A549 (cell line): Measurements from ENCODE around the gene JARID2. TPM values are rescaled to one million over a fixed set of nuclear protein-coding genes. Genes with fewer than 3 reads are reported as not detected.

Experiments used
- ATAC-seq, 2 experiments: fragments of 200-7000 bp in 1 of 2; fragments of >200 bp in 1 of 2; cut with Nextera tagmentation in 1 of 2; cut with Tn5 transposase in 1 of 2; 3 replicates each; pipeline versions ENCODE4 v1.8.0 to v1.9.1; 2018 to 2020; ENCODE audit warnings: mild to moderate bottlenecking in 1 of 2, moderate library complexity in 1 of 2
- CTCF ChIA-PET: fragments of 300-600 bp; sonication (Branson Sonifier 250); formaldehyde crosslinking; extraction: SDS; loops from one replicate; lab custom pipeline; 2021; ENCODE audit warnings: antibody characterized with exemption, inconsistent platforms; lab: Yijun Ruan, JAX
- POLR2A ChIA-PET: fragments of 350-600 bp; formaldehyde crosslinking; extraction: SDS; loops from one replicate; lab custom pipeline; 2021; ENCODE audit warnings: antibody characterized with exemption, inconsistent platforms; lab: Yijun Ruan, JAX
- DNase-seq, 2 experiments: peaks; one replicate each; pipeline versions ENCODE4 v3.0.0 to v3.0.0-alpha.2; 2011 to 2016; ENCODE audit warnings: low read depth in 1 of 2, low spot score in 1 of 2
- FAIRE-seq: peaks from 2 replicates; lab custom pipeline; 2011; peaks lifted over from hg19 to GRCh38; lab: Jason Lieb, UNC
- H3K27ac ChIP-seq, 2 experiments: fragments of >200 bp; sonication (Bioruptor Twin); formaldehyde crosslinking; 3 replicates each; pipeline ENCODE4 v1.5.1; 2016 to 2017
- H3K4me1 ChIP-seq: fragments of >200 bp; sonication (Bioruptor Twin); formaldehyde crosslinking; 3 replicates; pipeline ENCODE4 v1.6.1; 2016
- H3K4me2 ChIP-seq: fragments of >200 bp; sonication (Bioruptor Twin); formaldehyde crosslinking; 3 replicates; pipeline ENCODE4 v1.6.1; 2016
- H3K4me3 ChIP-seq: fragments of >200 bp; sonication (Bioruptor Twin); formaldehyde crosslinking; 3 replicates; pipeline ENCODE4 v1.5.1; 2016
- H3K9me3 ChIP-seq: fragments of >200 bp; sonication (Bioruptor Twin); formaldehyde crosslinking; 3 replicates; pipeline ENCODE4 v1.6.1; 2016
- BCL3 ChIP-seq: fragments of >200 bp; sonication (Bioruptor Twin); formaldehyde crosslinking; IDR thresholded peaks from 3 replicates; pipeline ENCODE4 v1.6.1; 2016
- BHLHE40 ChIP-seq: IDR thresholded peaks from 2 replicates; pipeline ENCODE4 v1.6.1; 2012; ENCODE audit warnings: low read depth, low read length, inconsistent platforms
- CBX2 ChIP-seq: fragments of 200-600 bp; sonication (generic); IDR thresholded peaks from 2 replicates; pipeline ENCODE4 v1.6.1; 2016; ENCODE audit warnings: low read depth, mild to moderate bottlenecking, borderline replicate concordance
- CTCF ChIP-seq: fragments of >200 bp; sonication (Bioruptor Twin); formaldehyde crosslinking; IDR thresholded peaks from 3 replicates; pipeline ENCODE4 v1.5.1; 2016
- E2F6 ChIP-seq: IDR thresholded peaks from 2 replicates; pipeline ENCODE4 v1.6.1; 2012; ENCODE audit warnings: low read depth, borderline replicate concordance
- EHMT2 ChIP-seq: fragments of 200-600 bp; sonication (generic); IDR thresholded peaks from 2 replicates; pipeline ENCODE4 v1.6.1; 2016; ENCODE audit warnings: antibody characterized with exemption, low read depth, mild to moderate bottlenecking, moderate library complexity
- ESRRA ChIP-seq: fragments of 150-350 bp; IDR thresholded peaks from 2 replicates; pipeline ENCODE4 v1.6.1; 2014; ENCODE audit warnings: mild to moderate bottlenecking, low read length, borderline replicate concordance
- FOSL2 ChIP-seq, 2 experiments: fragments of 450-650 bp in 1 of 2; fragments of >200 bp in 1 of 2; sonication (Bioruptor Twin) in 1 of 2; formaldehyde crosslinking; IDR thresholded peaks; 2 replicates each; pipeline versions ENCODE4 v1.5.0 to v1.6.1; 2016 to 2020; ENCODE audit warnings: mild to moderate bottlenecking in 1 of 2, moderate library complexity in 1 of 2
- HDAC2 ChIP-seq: fragments of 200-600 bp; sonication (generic); IDR thresholded peaks from 2 replicates; pipeline ENCODE4 v1.6.1; 2016
- HEYL ChIP-seq: fragments of 250-450 bp; sonication (Bioruptor Pico); IDR thresholded peaks from 2 replicates; pipeline ENCODE4 v1.8.0; 2021; ENCODE audit warnings: mild to moderate bottlenecking, moderate library complexity
- HMGXB4 ChIP-seq: fragments of 250-450 bp; sonication (Bioruptor Pico); IDR thresholded peaks from 2 replicates; pipeline ENCODE4 v1.5.0; 2021; ENCODE audit warnings: mild to moderate bottlenecking, moderate library complexity, borderline replicate concordance
- HOXB13 ChIP-seq: fragments of 250-450 bp; sonication (Bioruptor Pico); IDR thresholded peaks from 2 replicates; pipeline ENCODE4 v1.5.0; 2020; ENCODE audit warnings: low read depth, mild to moderate bottlenecking, moderate library complexity
- KDM1A ChIP-seq: fragments of 200-600 bp; sonication (generic); IDR thresholded peaks from 2 replicates; pipeline ENCODE4 v1.6.1; 2016; ENCODE audit warnings: low read depth, mild to moderate bottlenecking
- MAX ChIP-seq: IDR thresholded peaks from 2 replicates; pipeline ENCODE4 v1.6.1; 2012
- NPAS2 ChIP-seq: fragments of 250-450 bp; sonication (Bioruptor Pico); IDR thresholded peaks from 2 replicates; pipeline ENCODE4 v1.8.0; 2022; ENCODE audit warnings: mild to moderate bottlenecking, moderate library complexity, borderline replicate concordance
- PBX3 ChIP-seq: IDR thresholded peaks from 2 replicates; pipeline ENCODE4 v1.6.1; 2012
- PHF8 ChIP-seq: fragments of 200-600 bp; sonication (generic); IDR thresholded peaks from 2 replicates; pipeline ENCODE4 v1.6.1; 2016; ENCODE audit warnings: low read depth, mild to moderate bottlenecking, antibody characterized with exemption, moderate library complexity, borderline replicate concordance
- RAD21 ChIP-seq, 2 experiments: fragments of >200 bp in 1 of 2; sonication (Bioruptor Twin) in 1 of 2; formaldehyde crosslinking in 1 of 2; IDR thresholded peaks in 1 of 2; conservative IDR thresholded peaks in 1 of 2; 2 replicates in 1 of 2; 3 replicates in 1 of 2; pipeline ENCODE4 v1.6.1; 2012 to 2018; ENCODE audit warnings: inconsistent platforms in 1 of 2
- TFCP2L1 ChIP-seq: fragments of 250-450 bp; sonication (Bioruptor Pico); IDR thresholded peaks from 2 replicates; pipeline ENCODE4 v1.5.0; 2021; ENCODE audit warnings: mild to moderate bottlenecking
- ZFP36 ChIP-seq: fragments of 450-650 bp; IDR thresholded peaks from 2 replicates; pipeline ENCODE4 v1.6.1; 2014; ENCODE audit warnings: borderline replicate concordance; ENCODE audit not compliant: partially characterized antibody
- WGBS: methylation state at CpG from one replicate; pipeline ENCODE4 v1.1.6; 2017; ENCODE audit errors: missing lambda C conversion rate; 5-methylcytosine and 5-hydroxymethylcytosine counted together
- polyA plus RNA-seq, 4 experiments: library from polyadenylated mRNA; depleted of rRNA in 3 of 4; stranded (reverse); fragments of >200 nt; fragmentation: RNase III in 1 of 4; extraction: RNeasy Plus Mini Kit Qiagen cat#74134 plus additional on column Dnase treatment in 1 of 4; gene quantifications; 2 replicates in 3 of 4; 3 replicates in 1 of 4; pipeline ENCODE4 v1.2.3, GENCODE V29; 2011 to 2017

JARID2 gene
- polyA plus RNA-seq, 2 of the 4 experiments (the other 2 are of a cell fraction): 7.8 to 8.3 TPM

- TF ChIP-seq CBX2 (no peak), NPAS2 (no peak), HOXB13 (CRISPR knock-in tag) (no peak)
These were observed 211.3 kb downstream of the JARID2 start (continued) for GRCh38 chr6:15457121-15457650.

GRCh38 chr6:15458021-15458459 is 212.2 kb downstream of the JARID2 start:
- no peaks in the 10 kb centered on the region for H3K9me3 ChIP-seq
- H3K4me2 ChIP-seq: no peak overlapping the region
- ChIA-PET POLR2A (no interaction called here), CTCF (interaction anchor here (0.6 kb wide), 1 partner anchor 35 kb away, joined by 3 read pairs; no protein-coding TSS in a partner anchor)
- H3K4me3 ChIP-seq: no peak overlapping the region
- DNase-seq (no peak), ATAC-seq (no peak), FAIRE-seq (no peak)
- H3K4me1 ChIP-seq: peaks cover 14% of the 10 kb centered on the region
- TF ChIP-seq MAX: no peak
- no peak for TF ChIP-seq ESRRA
- TF ChIP-seq E2F6: no peak
- TF ChIP-seq HMGXB4 (CRISPR knock-in tag): no peak
- TF ChIP-seq EHMT2: no peak
- TF ChIP-seq FOSL2 (IDR thresholded peaks at IDR 0.05): no peak
- no peak for TF ChIP-seq FOSL2 (CRISPR knock-in tag; IDR thresholded peaks at IDR 0.05)
- no peak for TF ChIP-seq PBX3
- TF ChIP-seq HDAC2: no peak
- no peak for TF ChIP-seq RAD21 (conservative IDR thresholded peaks at IDR 0.05 in 1 of 2, IDR thresholded peaks at IDR 0.05 in 1 of 2)
- no peak for TF ChIP-seq HEYL (CRISPR knock-in tag)
- no peak for TF ChIP-seq KDM1A
- TF ChIP-seq ZFP36: no peak
- TF ChIP-seq TFCP2L1 (CRISPR knock-in tag): no peak
- TF ChIP-seq BHLHE40: no peak
- no peak for TF ChIP-seq PHF8
- no peak for TF ChIP-seq NPAS2
- no peak for TF ChIP-seq BCL3
- TF ChIP-seq CTCF: no peak
- no peak overlapping the region for H3K27ac ChIP-seq
- WGBS: 89% methylated on average over 14 of the region's 14 CpGs
